Tibial nerve (tissue), 4 donors: Measurements from ENCODE around the gene EXOC4. TPM values are rescaled to one million over a fixed set of nuclear protein-coding genes. Genes with fewer than 3 reads are reported as not detected.

Source experiments
- DNase-seq, 2 donors: peaks; one replicate each; pipeline ENCODE4 v3.0.0-alpha.2; 2019; ENCODE audit warnings: low spot score in 2 of 2
- H3K27ac ChIP-seq, 4 donors: fragments of 200-600 bp; sonication (generic) in 3 of 4; one replicate each; pipeline ENCODE4 v1.5.1; 2017 to 2019; ENCODE audit warnings: mild to moderate bottlenecking in 1 of 4
- H3K27me3 ChIP-seq, 2 donors: fragments of 200-600 bp; sonication (generic) in 1 of 2; one replicate each; pipeline versions ENCODE4 v1.5.1 to v1.6.0; 2017 to 2019
- H3K36me3 ChIP-seq, 3 donors: fragments of 200-600 bp; sonication (generic); one replicate each; pipeline ENCODE4 v1.5.1; 2018 to 2019
- H3K4me1 ChIP-seq, 4 donors: fragments of 200-600 bp; sonication (generic) in 3 of 4; one replicate each; pipeline ENCODE4 v1.5.1; 2017 to 2019
- H3K4me3 ChIP-seq, 4 donors: fragments of 200-600 bp; sonication (generic) in 3 of 4; one replicate each; pipeline ENCODE4 v1.5.1; 2017 to 2019; ENCODE audit warnings: mild to moderate bottlenecking in 1 of 4, moderate library complexity in 1 of 4
- H3K9me3 ChIP-seq, 4 donors: fragments of 200-600 bp; sonication (generic) in 3 of 4; one replicate each; pipeline ENCODE4 v1.5.1; 2017 to 2019
- EP300 ChIP-seq, 2 donors: sonication (generic); formaldehyde crosslinking; IDR thresholded peaks; one replicate each; pipeline ENCODE4 v1.6.1; 2017; ENCODE audit warnings: antibody characterized with exemption in 2 of 2, mild to moderate bottlenecking in 1 of 2
- POLR2A ChIP-seq, 2 donors: fragments of 450-650 bp; IDR thresholded peaks; one replicate each; pipeline ENCODE4 v1.6.1; 2017; ENCODE audit warnings: antibody characterized with exemption in 2 of 2, mild to moderate bottlenecking in 2 of 2, moderate library complexity in 2 of 2
- WGBS, 2 donors: methylation state at CpG; one replicate each; pipeline ENCODE4 v1.1.5; 2018; 5-methylcytosine and 5-hydroxymethylcytosine counted together
- total RNA-seq, 4 donors: library from RNA; depleted of rRNA; stranded (reverse); fragments of >200 nt; gene quantifications; one replicate each; pipeline ENCODE4 v1.1.0, GENCODE V29; 2016
- TF ChIP-seq, protein P1 (sequence below), 5 experiments: fragments of 200-600 bp in 3 of 5; fragments of 450-650 bp in 2 of 5; sonication (generic) in 3 of 5; IDR thresholded peaks; one replicate each; pipeline ENCODE4 v1.5.1; 2016 to 2019; ENCODE audit warnings: antibody characterized with exemption in 5 of 5, mild to moderate bottlenecking in 3 of 5, moderate library complexity in 2 of 5

EXOC4 gene
- total RNA-seq, 4 donors from 2014 or later, result 70.0 to 104 (median 85.8) TPM

DNA sequence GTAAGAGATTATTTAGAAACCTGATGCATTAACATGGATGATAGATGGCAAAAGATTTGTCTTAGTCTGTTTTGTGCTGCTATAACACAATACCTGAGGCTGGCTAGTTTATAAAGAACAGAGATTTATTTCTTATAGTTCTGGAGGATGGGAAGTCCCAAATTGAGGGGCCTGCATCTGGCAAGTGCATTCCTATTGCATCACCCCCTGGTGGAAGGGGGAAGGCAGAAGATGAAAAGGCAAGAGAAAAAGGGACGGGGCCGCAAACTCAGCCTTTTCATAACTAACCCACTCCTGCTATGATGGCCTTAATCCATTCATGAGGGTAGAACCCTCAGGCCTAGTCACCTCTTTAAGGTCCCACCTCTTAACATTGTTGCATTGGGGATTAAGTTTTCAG lies 720.8 kb downstream of the EXOC4 start:
- Histone ChIP-seq H3K4me1 (no peaks in the 10 kb centered on the region), H3K9me3 (no peaks in the 10 kb centered on the region), H3K27me3 (no peaks in the 10 kb centered on the region), H3K4me3 (no peak overlapping the region), H3K36me3 (peaks cover 0 to 8% (median 0%) of the 10 kb centered on the region in 3 donors), H3K27ac (no peak overlapping the region)
- WGBS, 2 donors, result 94 to 96% methylated on average over 2 of the region's 2 CpGs
- TF ChIP-seq, protein P1, sequence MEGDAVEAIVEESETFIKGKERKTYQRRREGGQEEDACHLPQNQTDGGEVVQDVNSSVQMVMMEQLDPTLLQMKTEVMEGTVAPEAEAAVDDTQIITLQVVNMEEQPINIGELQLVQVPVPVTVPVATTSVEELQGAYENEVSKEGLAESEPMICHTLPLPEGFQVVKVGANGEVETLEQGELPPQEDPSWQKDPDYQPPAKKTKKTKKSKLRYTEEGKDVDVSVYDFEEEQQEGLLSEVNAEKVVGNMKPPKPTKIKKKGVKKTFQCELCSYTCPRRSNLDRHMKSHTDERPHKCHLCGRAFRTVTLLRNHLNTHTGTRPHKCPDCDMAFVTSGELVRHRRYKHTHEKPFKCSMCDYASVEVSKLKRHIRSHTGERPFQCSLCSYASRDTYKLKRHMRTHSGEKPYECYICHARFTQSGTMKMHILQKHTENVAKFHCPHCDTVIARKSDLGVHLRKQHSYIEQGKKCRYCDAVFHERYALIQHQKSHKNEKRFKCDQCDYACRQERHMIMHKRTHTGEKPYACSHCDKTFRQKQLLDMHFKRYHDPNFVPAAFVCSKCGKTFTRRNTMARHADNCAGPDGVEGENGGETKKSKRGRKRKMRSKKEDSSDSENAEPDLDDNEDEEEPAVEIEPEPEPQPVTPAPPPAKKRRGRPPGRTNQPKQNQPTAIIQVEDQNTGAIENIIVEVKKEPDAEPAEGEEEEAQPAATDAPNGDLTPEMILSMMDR (IDR thresholded peaks at IDR 0.05), result no peak
- TF ChIP-seq EP300 (IDR thresholded peaks at IDR 0.05) (no peak), POLR2A (IDR thresholded peaks at IDR 0.05) (no peak)
- DNase-seq, result no peak

- no peak for TF ChIP-seq EP300 (IDR thresholded peaks at IDR 0.05)
- no peak for TF ChIP-seq POLR2A (IDR thresholded peaks at IDR 0.05)
- TF ChIP-seq, protein P1 (IDR thresholded peaks at IDR 0.05), result no peak
- peaks cover 0 to 7% (median 0%) of the 10 kb centered on the region in 3 donors for H3K36me3 ChIP-seq
- H3K9me3 ChIP-seq, result no peaks in the 10 kb centered on the region
- H3K4me3 ChIP-seq, result no peak overlapping the region
- no peak for DNase-seq
- H3K27me3 ChIP-seq, result no peaks in the 10 kb centered on the region
- no peak overlapping the region for H3K27ac ChIP-seq
- no peaks in the 10 kb centered on the region for H3K4me1 ChIP-seq
Measured at GRCh38 chr7:133975130-133975529, 722.3 kb downstream of the EXOC4 start.

DNA sequence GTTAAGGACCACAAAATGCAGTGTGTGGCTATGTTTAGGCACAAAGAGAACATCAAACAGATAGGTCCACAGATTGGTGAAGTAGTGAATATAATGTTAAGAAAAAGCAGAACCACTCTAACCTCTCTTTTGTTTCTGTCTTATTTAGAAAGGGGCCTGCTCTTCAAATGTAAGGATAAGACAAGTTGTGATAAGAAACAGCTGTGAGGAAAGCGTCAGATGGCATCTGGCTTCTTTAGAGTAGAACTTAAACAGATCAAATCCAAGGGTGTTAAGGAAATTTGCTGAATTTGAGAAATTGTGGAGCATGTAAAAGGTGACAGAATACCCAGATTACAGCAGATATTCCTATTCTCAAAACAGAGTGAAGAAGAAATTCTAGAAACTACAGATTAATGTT lies 723.3 kb downstream of the EXOC4 start:
- no peak for TF ChIP-seq EP300 (IDR thresholded peaks at IDR 0.05)
- no peak for TF ChIP-seq POLR2A (IDR thresholded peaks at IDR 0.05)
- TF ChIP-seq, protein P1 (IDR thresholded peaks at IDR 0.05), result no peak
- Histone ChIP-seq H3K27me3 (no peaks in the 10 kb centered on the region), H3K4me1 (no peaks in the 10 kb centered on the region), H3K4me3 (no peak overlapping the region), H3K36me3 (peaks cover 0 to 7% (median 0%) of the 10 kb centered on the region in 3 donors), H3K27ac (no peak overlapping the region), H3K9me3 (no peaks in the 10 kb centered on the region)
- WGBS, 2 donors, result 98 to 100% methylated on average over 1 of the region's 1 CpG
- DNase-seq, result no peak

- no peak for DNase-seq
- Histone ChIP-seq H3K4me1 (no peaks in the 10 kb centered on the region), H3K27ac (no peak overlapping the region), H3K27me3 (no peaks in the 10 kb centered on the region), H3K36me3 (peaks cover 0 to 7% (median 0%) of the 10 kb centered on the region in 3 donors), H3K9me3 (no peaks in the 10 kb centered on the region), H3K4me3 (no peak overlapping the region)
- 71 to 75% methylated on average over 4 of the region's 4 CpGs for whole genome bisulfite sequencing, 2 donors
- TF ChIP-seq POLR2A (IDR thresholded peaks at IDR 0.05) (no peak), EP300 (IDR thresholded peaks at IDR 0.05) (no peak)
- TF ChIP-seq, protein P1 (IDR thresholded peaks at IDR 0.05), result no peak
Measured at GRCh38 chr7:133977409-133978274, 724.8 kb downstream of the EXOC4 start.

- no peak for TF ChIP-seq EP300 (IDR thresholded peaks at IDR 0.05)
- TF ChIP-seq, protein P1 (IDR thresholded peaks at IDR 0.05), result no peak
- TF ChIP-seq POLR2A (IDR thresholded peaks at IDR 0.05), result no peak
- WGBS, 2 donors, result 71 to 73% methylated on average over 5 of the region's 5 CpGs
Measured at GRCh38 chr7:133978502-133979295, 725.8 kb downstream of the EXOC4 start.

More at GRCh38 chr7:133978502-133979295, 725.8 kb downstream of the EXOC4 start:
- peaks cover 0 to 7% (median 0%) of the 10 kb centered on the region in 3 donors for H3K36me3 ChIP-seq
- no peaks in the 10 kb centered on the region for H3K27me3 ChIP-seq
- no peak overlapping the region for H3K4me3 ChIP-seq
- no peaks in the 10 kb centered on the region for H3K9me3 ChIP-seq
- DNase-seq, result no peak
- H3K4me1 ChIP-seq, result no peaks in the 10 kb centered on the region
- no peak overlapping the region for H3K27ac ChIP-seq
